ENCODE results near the gene RAB15. TPM values are rescaled to one million over a fixed set of nuclear protein-coding genes. Genes with fewer than 3 reads are reported as not detected.

RAB15 gene
- total and polyA plus RNA-seq, 2 donors (not counting 3 experiments of a cell fraction or from before 2014, with no cell fraction given), result 24.9 to 33.3 TPM

DNA sequence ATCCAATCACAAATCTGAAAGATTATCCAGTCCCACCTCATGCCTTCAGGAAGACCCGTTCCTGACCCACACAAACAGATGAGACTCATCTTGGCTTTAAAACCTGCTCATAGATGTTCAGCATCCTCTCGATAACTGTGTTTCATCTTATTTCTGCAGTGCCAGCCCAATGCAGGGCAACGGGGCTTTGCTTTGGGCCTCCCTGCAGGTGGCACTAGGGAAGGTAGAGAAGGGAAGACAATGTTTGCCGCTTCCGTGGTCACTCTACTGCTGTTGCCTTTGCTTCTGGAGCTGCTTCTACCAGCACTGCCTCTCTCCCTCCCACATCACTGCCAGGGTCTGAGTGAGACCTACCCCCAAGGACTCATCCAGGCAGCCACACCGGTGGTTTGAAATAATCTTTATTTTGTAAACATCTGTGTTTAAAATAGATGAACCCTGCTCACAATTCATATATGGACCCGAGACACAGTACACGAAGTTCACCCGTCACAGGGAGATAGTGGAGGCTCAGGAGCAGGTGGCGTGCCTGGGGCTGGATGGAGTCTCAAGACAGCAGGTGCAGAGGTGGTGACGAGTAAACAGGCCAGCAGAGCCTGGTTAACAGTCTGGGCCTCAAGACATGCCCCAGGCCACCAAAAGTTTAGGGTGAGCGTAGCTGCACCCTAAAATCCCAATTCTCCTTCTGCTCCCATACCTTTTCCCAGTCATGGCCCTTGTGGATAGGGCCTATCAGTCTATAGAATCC, 26.5 kb downstream of the RAB15 start:
- Histone ChIP-seq H3K27ac (ENCODE audit: insufficient read depth, low read depth, low read length) (no peak overlapping the region), H3K36me3 (ENCODE audit: control insufficient read depth in 2 of 2, extremely low read depth in 1 of 2, insufficient read depth in 2 of 2, low read length in 2 of 2) (peaks cover 0 to 15% of the 10 kb centered on the region in 2 experiments), H3K79me2 (ENCODE audit: control insufficient read depth, insufficient read depth, low read length) (no peaks in the 10 kb centered on the region), H3K9me3 (replicated peaks; ENCODE audit: control insufficient read depth, insufficient read depth, low read length) (no peaks in the 10 kb centered on the region), H3K4me2 (ENCODE audit: insufficient read depth, low read length) (no peak overlapping the region), H3K9me1 (replicated peaks; ENCODE audit: control insufficient read depth, extremely low read depth, insufficient read depth, low read length) (no peaks in the 10 kb centered on the region), H3K4me3 (replicated peaks in 1 of 3; ENCODE audit: insufficient read depth in 1 of 3, low read depth in 1 of 3, low read length in 3 of 3) (no peak overlapping the region), H3K27me3 (ENCODE audit: control insufficient read depth in 2 of 2, insufficient read depth in 2 of 2, low read length in 2 of 2) (no peaks in the 10 kb centered on the region), H3K4me1 (ENCODE audit: control insufficient read depth, extremely low read depth, insufficient read depth, low read length) (no peaks in the 10 kb centered on the region), H3K9ac (replicated peaks; ENCODE audit: extremely low read depth, insufficient read depth, low read length) (no peak overlapping the region), H4K20me1 (replicated peaks; ENCODE audit: control insufficient read depth, extremely low read depth, insufficient read depth, low read length) (no peaks in the 10 kb centered on the region), H2AFZ (ENCODE audit: low read depth, low read length) (no peak overlapping the region)
- BruUV-seq (replicated peaks), result no TSS peak
- no peak for FAIRE-seq
- DNase-seq (ENCODE audit: low read depth, low spot score), result no peak
- intact Hi-C loops (cut with micrococcal nuclease) (no loop called here), dilution Hi-C loops (cut with MboI; ENCODE audit: extremely low pct_ligation_motif_present, low sequenced_read_pairs) (no loop called here)
- ChIA-PET CTCF (no interaction called here), POLR2A (no interaction called here)
- TF ChIP-seq POLR2A (IDR thresholded peaks at IDR 0.05; ENCODE audit: low read depth, low read length) (no peak), EZH2 (IDR thresholded peaks at IDR 0.05; ENCODE audit: borderline replicate concordance, low read depth, low read length, severe bottlenecking) (no peak), JUN (IDR thresholded peaks at IDR 0.05; ENCODE audit: borderline replicate concordance, insufficient read depth, insufficient read length, low read depth) (no peak), GATA2 (IDR thresholded peaks at IDR 0.05; ENCODE audit: insufficient read depth, insufficient read length, low read depth, low read length) (no peak), FOS (IDR thresholded peaks at IDR 0.05; ENCODE audit: borderline replicate concordance, insufficient read depth, low read length) (no peak), MYC (IDR thresholded peaks at IDR 0.05; ENCODE audit: low read depth, low read length) (no peak), POLR2AphosphoS5 (IDR thresholded peaks at IDR 0.05; ENCODE audit: insufficient read depth, low read depth, low read length) (no peak)
- TF ChIP-seq, protein P1, sequence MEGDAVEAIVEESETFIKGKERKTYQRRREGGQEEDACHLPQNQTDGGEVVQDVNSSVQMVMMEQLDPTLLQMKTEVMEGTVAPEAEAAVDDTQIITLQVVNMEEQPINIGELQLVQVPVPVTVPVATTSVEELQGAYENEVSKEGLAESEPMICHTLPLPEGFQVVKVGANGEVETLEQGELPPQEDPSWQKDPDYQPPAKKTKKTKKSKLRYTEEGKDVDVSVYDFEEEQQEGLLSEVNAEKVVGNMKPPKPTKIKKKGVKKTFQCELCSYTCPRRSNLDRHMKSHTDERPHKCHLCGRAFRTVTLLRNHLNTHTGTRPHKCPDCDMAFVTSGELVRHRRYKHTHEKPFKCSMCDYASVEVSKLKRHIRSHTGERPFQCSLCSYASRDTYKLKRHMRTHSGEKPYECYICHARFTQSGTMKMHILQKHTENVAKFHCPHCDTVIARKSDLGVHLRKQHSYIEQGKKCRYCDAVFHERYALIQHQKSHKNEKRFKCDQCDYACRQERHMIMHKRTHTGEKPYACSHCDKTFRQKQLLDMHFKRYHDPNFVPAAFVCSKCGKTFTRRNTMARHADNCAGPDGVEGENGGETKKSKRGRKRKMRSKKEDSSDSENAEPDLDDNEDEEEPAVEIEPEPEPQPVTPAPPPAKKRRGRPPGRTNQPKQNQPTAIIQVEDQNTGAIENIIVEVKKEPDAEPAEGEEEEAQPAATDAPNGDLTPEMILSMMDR (IDR thresholded peaks at IDR 0.05; ENCODE audit: extremely low read depth in 1 of 2, insufficient read depth in 1 of 2, low read depth in 1 of 2, low read length in 2 of 2), result no peak
- TF ChIP-seq, protein P2, sequence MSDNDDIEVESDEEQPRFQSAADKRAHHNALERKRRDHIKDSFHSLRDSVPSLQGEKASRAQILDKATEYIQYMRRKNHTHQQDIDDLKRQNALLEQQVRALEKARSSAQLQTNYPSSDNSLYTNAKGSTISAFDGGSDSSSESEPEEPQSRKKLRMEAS (IDR thresholded peaks at IDR 0.05; ENCODE audit: insufficient read depth, insufficient read length), result no peak

Measured in endothelial cell of umbilical vein (primary cell).